Psoas muscle (tissue), 8 donors: ENCODE measurements around the gene FBXO48. TPM values are rescaled to one million over a fixed set of nuclear protein-coding genes. Genes with fewer than 3 reads are reported as not detected.

Experiments
- ATAC-seq, 4 donors: fragments of 200-7000 bp; cut with Tn5 transposase; one replicate each; pipeline ENCODE4 v1.9.1; 2020; ENCODE audit warnings: moderate library complexity in 3 of 4, mild to moderate bottlenecking in 2 of 4
- DNase-seq, 2 donors: peaks; one replicate each; pipeline ENCODE4 v3.0.0-alpha.2; 2020
- H3K27ac ChIP-seq: fragments of 200-600 bp; one replicate; pipeline ENCODE4 v1.8.0; 2022
- H3K27me3 ChIP-seq, 3 donors: fragments of 200-600 bp in 1 of 3; one replicate each; pipeline versions ENCODE4 v1.6.1 to v1.8.0; 2013 to 2022; ENCODE audit warnings: low read length in 2 of 3, mild to moderate bottlenecking in 2 of 3, moderate library complexity in 1 of 3; ENCODE audit not compliant: insufficient read depth in 3 of 3
- H3K36me3 ChIP-seq, 2 donors: fragments of 200-600 bp in 1 of 2; one replicate each; pipeline versions ENCODE4 v1.6.1 to v1.8.0; 2013 to 2022; ENCODE audit warnings: low read depth in 1 of 2, mild to moderate bottlenecking in 1 of 2, moderate library complexity in 1 of 2; ENCODE audit not compliant: insufficient read depth in 1 of 2
- H3K4me1 ChIP-seq: fragments of 200-600 bp; one replicate; pipeline ENCODE4 v1.8.0; 2022
- H3K4me3 ChIP-seq: fragments of 200-600 bp; one replicate; pipeline ENCODE4 v1.8.0; 2022; ENCODE audit warnings: mild to moderate bottlenecking
- H3K9me3 ChIP-seq: fragments of 200-600 bp; one replicate; pipeline ENCODE4 v1.8.0; 2022
- CTCF ChIP-seq: fragments of 200-600 bp; IDR thresholded peaks from one replicate; pipeline ENCODE4 v1.8.0; 2022; ENCODE audit warnings: antibody characterized with exemption
- WGBS, 3 donors: extraction: QIAGEN DNeasy Blood & Tissue Kit; methylation state at CpG; one replicate each; pipeline versions ENCODE4 v1.1.6 to v1.1.7; 2013; 5-methylcytosine and 5-hydroxymethylcytosine counted together
- intact Hi-C, 2 donors: fragments of 100-400 bp; cut with DNase I; formaldehyde crosslinking; loops; one replicate each; pipeline versions ENCODE4 v1.11.0 to v1.14.2; 2022
- polyA plus RNA-seq, 3 donors: library from polyadenylated mRNA; stranded (reverse); fragments of 200-250 nt; gene quantifications; one replicate each; pipeline ENCODE4 v1.2.3, GENCODE V29; 2013
- total RNA-seq, 4 donors: library from RNA; stranded (reverse); fragmentation: NEBNext Ultra II Directional in 2 of 4; extraction: Animal tissue kit (Norgen Biotek cat#: 25700) in 2 of 4; gene quantifications; one replicate each; pipeline versions ENCODE4 v1.2.1 to v1.2.4, GENCODE V29; 2021 to 2023
- donor health status: healthy with polysubstance abuse.
- donor health status: DM: no; HTN: no; CAD: no; lungs with moderate emphysema.
- donor health status: Bipolar disorder and iron deficiency.
- donor health status: healthy.
- donor health status: DM: yes; HTN: yes; CAD: no.
- donor health status: DM: no; HTN: no; CAD: no.
- donor health status: DM: no; HTN: no; CAD: no.
- donor health status: DM: yes; HTN: yes; CAD: no.

FBXO48 gene
- total and polyA plus RNA-seq, 7 donors = 0.57 to 4.3 (median 0.97) TPM

DNA sequence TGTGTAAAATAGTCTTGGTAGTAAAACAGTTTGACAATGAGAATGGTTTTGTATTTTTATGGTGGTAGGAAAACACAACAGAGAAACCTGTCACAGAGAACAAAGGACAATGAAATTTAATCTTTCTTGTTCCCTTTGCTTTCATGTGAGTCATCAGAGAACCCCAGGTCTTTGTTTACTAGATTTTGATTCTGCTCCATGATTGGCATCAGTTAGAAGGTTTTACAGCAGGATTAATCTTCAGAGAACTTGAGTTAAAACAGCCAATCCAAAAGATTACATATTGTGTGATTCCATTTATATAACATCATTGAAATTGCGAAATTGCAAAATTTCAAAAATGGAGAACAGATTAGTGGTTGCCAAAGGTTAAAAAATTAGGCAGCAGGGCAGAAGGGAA lies 2.8 kb upstream of the FBXO48 start:
- intact Hi-C loops = loop anchor here in 1 of 2 donors (5.0 kb wide), 1 partner anchor 52 kb away; no protein-coding TSS in a partner anchor
- Histone ChIP-seq H3K27ac (no peak overlapping the region), H3K4me3 (no peak overlapping the region), H3K27me3 (no peaks in the 10 kb centered on the region), H3K9me3 (no peaks in the 10 kb centered on the region), H3K36me3 (peaks cover 0 to 8% of the 10 kb centered on the region in 2 donors), H3K4me1 (peaks cover 8% of the 10 kb centered on the region)
- 86 to 93% (median 87%) methylated on average over 1 of the region's 1 CpG for WGBS, 3 donors
- no peak for ATAC-seq
- no peak for TF ChIP-seq CTCF
- no peak for DNase-seq

- 82 to 92% (median 83%) methylated on average over 2 of the region's 2 CpGs for WGBS, 3 donors
- H3K9me3 ChIP-seq = no peaks in the 10 kb centered on the region
- H3K4me3 ChIP-seq = peak overlapping the region; percentile 96
- no peak for TF ChIP-seq CTCF
- H3K4me1 ChIP-seq = peaks cover 8% of the 10 kb centered on the region
- no peak overlapping the region for H3K27ac ChIP-seq
- ATAC-seq (no peak), DNase-seq (no peak)
- no peaks in the 10 kb centered on the region for H3K27me3 ChIP-seq
- intact Hi-C loops = loop anchor here in 1 of 2 donors (5.0 kb wide), 1 partner anchor 54 kb away; no protein-coding TSS in a partner anchor
- H3K36me3 ChIP-seq = peaks cover 0 to 14% of the 10 kb centered on the region in 2 donors
These were observed 1.7 kb upstream of the FBXO48 start for GRCh38 chr2:68468801-68469200.

- DNase-seq (no peak), ATAC-seq (peak; percentile 40 to 68 (median 54))
- peaks cover 8% of the 10 kb centered on the region for H3K4me1 ChIP-seq
- H3K27me3 ChIP-seq = no peaks in the 10 kb centered on the region
- TF ChIP-seq CTCF = no peak
- whole genome bisulfite sequencing, 3 donors = 0% methylated on average over 18 of the region's 18 CpGs
- peak overlapping the region; percentile 96 for H3K4me3 ChIP-seq
- H3K36me3 ChIP-seq = peaks cover 0 to 14% of the 10 kb centered on the region in 2 donors
- intact Hi-C loops = loop anchor here in 1 of 2 donors (2.0 to 5.0 kb wide), 2 partner anchors 56 to 248 kb away; no protein-coding TSS in a partner anchor
- H3K9me3 ChIP-seq = no peaks in the 10 kb centered on the region
- H3K27ac ChIP-seq = peak overlapping the region; percentile 88
These were observed 367 bp downstream of the FBXO48 start for GRCh38 chr2:68466778-68467076.

- no peak for DNase-seq
- Histone ChIP-seq H3K27me3 (no peaks in the 10 kb centered on the region), H3K9me3 (no peaks in the 10 kb centered on the region), H3K27ac (peak overlapping the region; percentile 88), H3K4me1 (peaks cover 8% of the 10 kb centered on the region), H3K36me3 (peaks cover 0 to 14% of the 10 kb centered on the region in 2 donors), H3K4me3 (peak overlapping the region; percentile 96)
- intact Hi-C loops = loop anchor here in 1 of 2 donors (2.0 to 5.0 kb wide), 2 partner anchors 56 to 248 kb away; no protein-coding TSS in a partner anchor
- TF ChIP-seq CTCF = peak; percentile 6
- no peak for ATAC-seq
- whole genome bisulfite sequencing, 3 donors = 8 to 10% (median 8%) methylated on average over 11 of the region's 11 CpGs
These were observed 725 bp downstream of the FBXO48 start for GRCh38 chr2:68466361-68466777.
